Measurements from ENCODE around the gene TTLL13. TPM values are rescaled to one million over a fixed set of nuclear protein-coding genes. Genes with fewer than 3 reads are reported as not detected.
"Not testable (repeated sequence)": the region's sequence is repeated elsewhere in the genome, so short reads cannot be mapped to it uniquely, and the experiment has no call there.

TTLL13 gene
- total RNA-seq, 2 experiments from 2014 or later: 0.39 to 0.46 TPM

- intact Hi-C loops (cut with DNase I, micrococcal nuclease): no loop called here
- ChIA-PET POLR2A (no interaction called here), CTCF (interaction anchor here (0.6 kb wide), 1 partner anchor 182 kb away, joined by 3 read pairs; no protein-coding TSS in a partner anchor)
- no peak overlapping the region for H3K4me3 Mint-ChIP-seq
- peaks cover 3% of the 10 kb centered on the region for H3K4me1 Mint-ChIP-seq
- ATAC-seq (no peak), DNase-seq (no peak)
- H3K9me3 Mint-ChIP-seq (ENCODE audit: low read depth): no peaks in the 10 kb centered on the region
- H3K27ac Mint-ChIP-seq: no peak overlapping the region
- H3K36me3 Mint-ChIP-seq (ENCODE audit: low read depth): peaks cover 8% of the 10 kb centered on the region
- no peaks in the 10 kb centered on the region for H3K27me3 Mint-ChIP-seq
Measured at GRCh38 chr15:90241343-90242192, 7.8 kb upstream of the TTLL13 start.

GRCh38 chr15:90243943-90244639 lies 5.3 kb upstream of the TTLL13 start:
- DNase-seq (no peak), ATAC-seq (peak; percentile 16)
- Mint-ChIP-seq H3K27ac (no peak overlapping the region), H3K4me1 (peaks cover 8% of the 10 kb centered on the region), H3K27me3 (no peaks in the 10 kb centered on the region), H3K36me3 (ENCODE audit: low read depth) (no peaks in the 10 kb centered on the region), H3K9me3 (ENCODE audit: low read depth) (no peaks in the 10 kb centered on the region), H3K4me3 (no peak overlapping the region)
- POLR2A ChIA-PET: no interaction called here
- intact Hi-C loops (cut with DNase I, micrococcal nuclease): no loop called here
- CTCF ChIA-PET: interaction anchor here (1.3 kb wide), 1 partner anchor 25 kb away, joined by 4 read pairs; no protein-coding TSS in a partner anchor

GRCh38 chr15:90248789-90249202 lies 560 bp upstream of the TTLL13 start:
- ATAC-seq (no peak), DNase-seq (no peak)
- intact Hi-C loops (cut with DNase I, micrococcal nuclease): loop anchor here in 1 of 2 experiments (1.0 kb wide), 1 partner anchor 14 kb away; the partner anchor contains the start of gene GDPGP1
- Mint-ChIP-seq H3K36me3 (ENCODE audit: low read depth) (no peaks in the 10 kb centered on the region), H3K9me3 (ENCODE audit: low read depth) (no peaks in the 10 kb centered on the region), H3K4me3 (peak overlapping the region; percentile 17), H3K27ac (no peak overlapping the region), H3K27me3 (no peaks in the 10 kb centered on the region), H3K4me1 (peaks cover 14% of the 10 kb centered on the region)
- ChIA-PET CTCF (interaction anchor here (0.6 to 1.4 kb wide), 5 partner anchors 11 to 279 kb away, joined by 3 to 7 read pairs (median 4); partner anchors contain the start of genes CIB1 and GDPGP1), POLR2A (interaction anchor here (1.0 to 1.7 kb wide), 2 partner anchors 17 to 22 kb away, joined by 4 to 5 read pairs; partner anchors contain the start of gene NGRN)

GRCh38 chr15:90257776-90258175 lies 8.4 kb downstream of the TTLL13 start:
- Mint-ChIP-seq H3K27ac (no peak overlapping the region), H3K9me3 (ENCODE audit: low read depth) (no peaks in the 10 kb centered on the region), H3K36me3 (ENCODE audit: low read depth) (no peaks in the 10 kb centered on the region), H3K4me1 (peaks cover 5% of the 10 kb centered on the region), H3K4me3 (no peak overlapping the region), H3K27me3 (no peaks in the 10 kb centered on the region)
- ATAC-seq: no peak
- intact Hi-C loops (cut with DNase I, micrococcal nuclease): no loop called here
- CTCF ChIA-PET: interaction anchor here (0.5 kb wide), 1 partner anchor 115 kb away, joined by 3 read pairs; no protein-coding TSS in a partner anchor
- no peak for DNase-seq
- POLR2A ChIA-PET: no interaction called here

- CTCF ChIA-PET: no interaction called here
- DNase-seq (no peak), ATAC-seq (peak; percentile 60)
- H3K9me3 Mint-ChIP-seq (ENCODE audit: low read depth): no peaks in the 10 kb centered on the region
- H3K27ac Mint-ChIP-seq: peak overlapping the region; percentile 57
- intact Hi-C loops (cut with DNase I, micrococcal nuclease): no loop called here
- no peaks in the 10 kb centered on the region for H3K27me3 Mint-ChIP-seq
- no peak overlapping the region for H3K4me3 Mint-ChIP-seq
- POLR2A ChIA-PET: no interaction called here
- H3K36me3 Mint-ChIP-seq (ENCODE audit: low read depth): no peaks in the 10 kb centered on the region
- H3K4me1 Mint-ChIP-seq: peaks cover 11% of the 10 kb centered on the region
Measured at GRCh38 chr15:90259524-90259923, 10.2 kb downstream of the TTLL13 start.

- peaks cover 16% of the 10 kb centered on the region for H3K4me1 Mint-ChIP-seq
- H3K27ac Mint-ChIP-seq; intact Hi-C loops (cut with DNase I, micrococcal nuclease); H3K36me3 Mint-ChIP-seq (ENCODE audit: low read depth); H3K27me3 Mint-ChIP-seq; H3K4me3 Mint-ChIP-seq; H3K9me3 Mint-ChIP-seq (ENCODE audit: low read depth); ATAC-seq; DNase-seq: not testable (repeated sequence)
- CTCF ChIA-PET: interaction anchor here (0.6 to 1.2 kb wide), 4 partner anchors 33 to 699 kb away, joined by 3 to 4 read pairs (median 4); no protein-coding TSS in a partner anchor
- POLR2A ChIA-PET: interaction anchor here (0.5 kb wide), 1 partner anchor 9 kb away, joined by 5 read pairs; no protein-coding TSS in a partner anchor
Measured at GRCh38 chr15:90260731-90261130, 11.4 kb downstream of the TTLL13 start.

GRCh38 chr15:90261811-90262210 lies 12.5 kb downstream of the TTLL13 start:
- peaks cover 16% of the 10 kb centered on the region for H3K4me1 Mint-ChIP-seq
- H3K27me3 Mint-ChIP-seq: no peaks in the 10 kb centered on the region
- ChIA-PET POLR2A (interaction anchor here (0.7 kb wide), 1 partner anchor 60 kb away, joined by 5 read pairs; no protein-coding TSS in a partner anchor), CTCF (interaction anchor here (0.5 to 1.4 kb wide), 3 partner anchors 8 to 221 kb away, joined by 3 to 4 read pairs (median 4); no protein-coding TSS in a partner anchor)
- peaks cover 5% of the 10 kb centered on the region for H3K36me3 Mint-ChIP-seq (ENCODE audit: low read depth)
- no peak overlapping the region for H3K27ac Mint-ChIP-seq
- intact Hi-C loops (cut with DNase I, micrococcal nuclease): no loop called here
- ATAC-seq (no peak), DNase-seq (no peak)
- H3K9me3 Mint-ChIP-seq (ENCODE audit: low read depth): no peaks in the 10 kb centered on the region
- H3K4me3 Mint-ChIP-seq: no peak overlapping the region

- Mint-ChIP-seq H3K9me3 (ENCODE audit: low read depth) (no peaks in the 10 kb centered on the region), H3K27me3 (no peaks in the 10 kb centered on the region), H3K36me3 (ENCODE audit: low read depth) (peaks cover 6% of the 10 kb centered on the region), H3K4me3 (no peak overlapping the region), H3K4me1 (peaks cover 20% of the 10 kb centered on the region), H3K27ac (no peak overlapping the region)
- ChIA-PET CTCF (interaction anchor here (0.5 to 1.4 kb wide), 3 partner anchors 8 to 220 kb away, joined by 3 to 4 read pairs (median 3); no protein-coding TSS in a partner anchor), POLR2A (no interaction called here)
- intact Hi-C loops (cut with DNase I, micrococcal nuclease): no loop called here
- DNase-seq: no peak
- ATAC-seq: no peak
Measured at GRCh38 chr15:90262426-90262825, 13.1 kb downstream of the TTLL13 start.

GRCh38 chr15:90264671-90265070 lies 15.3 kb downstream of the TTLL13 start:
- DNase-seq: peak; percentile 64
- peak; percentile 52 for ATAC-seq

GRCh38 chr15:90265271-90266060 lies 16.1 kb downstream of the TTLL13 start, which contains the start of gene NGRN:
NGRN (plus strand) TSS chr15:90265672; CDS start chr15:90265713, 41 bp downstream.
- intact Hi-C loops (cut with DNase I, micrococcal nuclease): loop anchor here (1.0 to 5.0 kb wide), 13 partner anchors 31 to 690 kb away; partner anchors contain the start of genes GDPGP1 (in 2 of the 2), AP3S2 (in 1 of the 2), BLM (in 1 of the 2) and HDDC3 (in 1 of the 2)
- peak; percentile 95 for DNase-seq
- Mint-ChIP-seq H3K27ac (peak within 1 kb of the TSS; percentile 99), H3K27me3 (no peaks in the 10 kb centered on the region), H3K9me3 (ENCODE audit: low read depth) (no peaks in the 10 kb centered on the region), H3K36me3 (ENCODE audit: low read depth) (peaks cover 29% of the 10 kb centered on the region), H3K4me1 (peaks cover 37% of the 10 kb centered on the region), H3K4me3 (peak within 1 kb of the TSS; percentile 98)
- peak; percentile 87 for ATAC-seq
- CTCF ChIA-PET: interaction anchor here (0.7 to 0.9 kb wide), 3 partner anchors 16 to 637 kb away, joined by 3 to 4 read pairs (median 3); partner anchors contain the start of genes CIB1, GDPGP1, MAN2A2 and TTLL13
- POLR2A ChIA-PET: interaction anchor here (0.6 to 1.5 kb wide), 2 partner anchors 16 to 32 kb away, joined by 3 to 5 read pairs; partner anchors contain the start of gene TTLL13

More at GRCh38 chr15:90264671-90265070, 15.3 kb downstream of the TTLL13 start:
- H3K9me3 Mint-ChIP-seq (ENCODE audit: low read depth): no peaks in the 10 kb centered on the region
- peaks cover 32% of the 10 kb centered on the region for H3K4me1 Mint-ChIP-seq
- no peaks in the 10 kb centered on the region for H3K27me3 Mint-ChIP-seq
- H3K36me3 Mint-ChIP-seq (ENCODE audit: low read depth): peaks cover 23% of the 10 kb centered on the region
- CTCF ChIA-PET: interaction anchor here (1.3 kb wide), 1 partner anchor 56 kb away, joined by 4 read pairs; no protein-coding TSS in a partner anchor
- H3K4me3 Mint-ChIP-seq: peak overlapping the region; percentile 98
- H3K27ac Mint-ChIP-seq: peak overlapping the region; percentile 99
- POLR2A ChIA-PET: no interaction called here
- intact Hi-C loops (cut with DNase I, micrococcal nuclease): loop anchor here (1.0 to 5.0 kb wide), 12 partner anchors 30 to 668 kb away; partner anchors contain the start of genes GDPGP1 (in 2 of the 2), AP3S2 (in 1 of the 2), BLM (in 1 of the 2) and HDDC3 (in 1 of the 2)

All from activated CD4-positive, alpha-beta T cell treated with anti-CD3 and anti-CD28 coated beads for 36 hours (primary cell).